SIG-M5 treated with dmso at 0.1 percent for 504 hours (cell line): ENCODE measurements around the gene CALCOCO2.
"Not testable (repeated sequence)": the region's sequence is repeated elsewhere in the genome, so short reads cannot be mapped to it uniquely, and the experiment has no call there.

Experiments used
- DNase-seq: peaks from one replicate; lab custom pipeline; 2025; ENCODE audit not compliant: unreplicated experiment; lab: John Stamatoyannopoulos, UW

Gene CALCOCO2

GRCh38 chr17:48820936-48821335, 9.9 kb upstream of the CALCOCO2 start:
- DNase-seq = not testable (repeated sequence)

- no peak for DNase-seq
Observed at GRCh38 chr17:48825446-48826381, 5.1 kb upstream of the CALCOCO2 start.

GRCh38 chr17:48831549-48831883, 681 bp downstream of the CALCOCO2 start:
- no peak for DNase-seq

- no peak for DNase-seq
Observed at GRCh38 chr17:48834973-48835372, 4.1 kb downstream of the CALCOCO2 start.

GRCh38 chr17:48835971-48836370, 5.1 kb downstream of the CALCOCO2 start:
- DNase-seq = no peak

GRCh38 chr17:48837458-48837857, 6.6 kb downstream of the CALCOCO2 start:
- DNase-seq = peak; percentile 89

- no peak for DNase-seq
Observed at GRCh38 chr17:48840441-48840840, 9.6 kb downstream of the CALCOCO2 start.

GRCh38 chr17:48841395-48841831, 10.6 kb downstream of the CALCOCO2 start:
- DNase-seq = peak; percentile 97

- DNase-seq = no peak
Observed at GRCh38 chr17:48842746-48843145, 11.9 kb downstream of the CALCOCO2 start.

- DNase-seq = no peak
Observed at GRCh38 chr17:48843187-48843900, 12.5 kb downstream of the CALCOCO2 start.

- DNase-seq = no peak
Observed at GRCh38 chr17:48850792-48851323, 20.0 kb downstream of the CALCOCO2 start.

- DNase-seq = no peak
Observed at GRCh38 chr17:48854774-48855476, 24.1 kb downstream of the CALCOCO2 start.

GRCh38 chr17:48856122-48856821, 25.4 kb downstream of the CALCOCO2 start:
- no peak for DNase-seq

- DNase-seq = no peak
Observed at GRCh38 chr17:48860034-48860433, 29.2 kb downstream of the CALCOCO2 start.

- no peak for DNase-seq
Observed at GRCh38 chr17:48860456-48860855, 29.6 kb downstream of the CALCOCO2 start.

- no peak for DNase-seq
Observed at GRCh38 chr17:48868916-48869500, 38.2 kb downstream of the CALCOCO2 start.

- DNase-seq = no peak
Observed at GRCh38 chr17:48869821-48870318, 39.0 kb downstream of the CALCOCO2 start.

- DNase-seq = no peak
Observed at GRCh38 chr17:48871035-48871550, 40.3 kb downstream of the CALCOCO2 start.

GRCh38 chr17:48871551-48872351, 40.9 kb downstream of the CALCOCO2 start:
- no peak for DNase-seq
